Adrenal gland (tissue), 12 donors: ENCODE data around the gene RALGAPB. TPM values are rescaled to one million over a fixed set of nuclear protein-coding genes. Genes with fewer than 3 reads are reported as not detected.

Source experiments
- DNase-seq, 7 donors: peaks; one replicate each; pipeline ENCODE4 v3.0.0-alpha.2; 2019 to 2020
- H3K27ac ChIP-seq, 5 donors: fragments of 200-600 bp; sonication (generic) in 4 of 5; 1 replicate in 3 of 5; 2 replicates in 2 of 5; pipeline versions ENCODE4 v1.5.1 to v1.8.0; 2016 to 2020; ENCODE audit warnings: mild to moderate bottlenecking in 1 of 5
- H3K27me3 ChIP-seq: fragments of 200-600 bp; 2 replicates; pipeline ENCODE4 v1.8.0; 2021
- H3K36me3 ChIP-seq, 2 donors: fragments of 200-600 bp; replicated peaks in 1 of 2; 1 replicate in 1 of 2; 2 replicates in 1 of 2; pipeline versions ENCODE4 v1.5.1 to v1.8.0; 2018 to 2022
- H3K4me1 ChIP-seq, 2 donors: fragments of 200-600 bp; replicated peaks in 1 of 2; 1 replicate in 1 of 2; 2 replicates in 1 of 2; pipeline versions ENCODE4 v1.5.1 to v1.8.0; 2018 to 2021
- H3K4me3 ChIP-seq, 4 donors: fragments of 200-600 bp; sonication (generic) in 3 of 4; one replicate each; pipeline ENCODE4 v1.5.1; 2016 to 2018
- H3K9me3 ChIP-seq, 3 donors: fragments of 200-600 bp; sonication (generic) in 1 of 3; replicated peaks in 1 of 3; 1 replicate in 2 of 3; 2 replicates in 1 of 3; pipeline versions ENCODE4 v1.5.1 to v1.8.0; 2016 to 2021
- CTCF ChIP-seq, 6 experiments: fragments of 450-650 bp in 4 of 6; fragments of 200-600 bp in 2 of 6; sonication (generic) in 1 of 6; IDR thresholded peaks; 1 replicate in 5 of 6; 2 replicates in 1 of 6; pipeline versions ENCODE4 v1.5.1 to v1.8.0; 2016 to 2021; ENCODE audit warnings: antibody characterized with exemption in 6 of 6, mild to moderate bottlenecking in 2 of 6, moderate library complexity in 1 of 6
- POLR2A ChIP-seq, 2 donors: fragments of 450-650 bp; IDR thresholded peaks; one replicate each; pipeline ENCODE4 v1.6.1; 2017; ENCODE audit warnings: antibody characterized with exemption in 2 of 2, mild to moderate bottlenecking in 2 of 2, moderate library complexity in 1 of 2
- WGBS, 4 donors: extraction: QIAGEN DNeasy Blood & Tissue Kit in 2 of 4; methylation state at CpG; one replicate each; pipeline versions ENCODE4 v1.1.5 to v1.1.7; 2013 to 2017; 5-methylcytosine and 5-hydroxymethylcytosine counted together
- intact Hi-C, 2 donors: fragments of 100-400 bp; cut with DNase I; formaldehyde crosslinking; loops; one replicate each; pipeline versions ENCODE4 v1.14.1 to v1.15.0; 2022 to 2023
- polyA plus RNA-seq, 3 donors: library from polyadenylated mRNA; stranded (reverse); fragments of 200-250 nt in 2 of 3; fragments of 350-450 nt in 1 of 3; fragmentation: Illumina TruSeq in 1 of 3; extraction: RNeasy Lipid Tissue Mini Kit (QIAGEN cat#74804) in 1 of 3; gene quantifications; one replicate each; pipeline ENCODE4 v1.2.3, GENCODE V29; 2013 to 2014
- total RNA-seq, 9 donors: library from RNA; depleted of rRNA in 4 of 9; stranded (reverse); fragments of >200 nt in 4 of 9; fragments of 120-200 nt in 1 of 9; fragmentation: NEBNext Ultra II Directional in 1 of 9; extraction: Animal tissue kit (Norgen Biotek cat#: 25700) in 1 of 9; gene quantifications; one replicate each; pipeline versions ENCODE4 v1.1.0 to v1.2.4, GENCODE V29; 2013 to 2023
- donor health status: healthy with polysubstance abuse.
- donor health status: Bipolar disorder and iron deficiency.
- donor health status: DM: yes; HTN: yes; CAD: no.
- donor health status: DM: no; HTN: no; CAD: no.
- donor health status: DM: no; HTN: no; CAD: no.
- donor health status: DM: yes; HTN: yes; CAD: no.

The RALGAPB gene
- total and polyA plus RNA-seq, 12 donors: 11.7 to 44.7 (median 31.7) TPM

- H3K4me3 ChIP-seq: no peak overlapping the region
- TF ChIP-seq POLR2A (IDR thresholded peaks at IDR 0.05): no peak
- no peak for TF ChIP-seq CTCF (IDR thresholded peaks at IDR 0.05)
- no peaks in the 10 kb centered on the region for H3K9me3 ChIP-seq
- 70 to 86% (median 77%) methylated on average over 3 to 4 of the region's 4 CpGs for WGBS, 4 donors
- DNase-seq: no peak
- H3K27me3 ChIP-seq: no peaks in the 10 kb centered on the region
- no peak overlapping the region for H3K27ac ChIP-seq
- H3K36me3 ChIP-seq: peaks cover 0 to 19% of the 10 kb centered on the region in 2 donors
- intact Hi-C loops: no loop called here
- H3K4me1 ChIP-seq: no peaks in the 10 kb centered on the region
Measured at GRCh38 chr20:38579921-38580320, 107.3 kb downstream of the RALGAPB start.

GRCh38 chr20:38581013-38581412, 108.4 kb downstream of the RALGAPB start, which contains the start of gene ADIG:
ADIG (plus strand) TSS chr20:38581197; CDS start chr20:38581251, 54 bp downstream.
- Histone ChIP-seq H3K36me3 (peaks cover 0 to 8% of the 10 kb centered on the region in 2 donors), H3K9me3 (no peaks in the 10 kb centered on the region), H3K4me1 (no peaks in the 10 kb centered on the region), H3K27me3 (no peaks in the 10 kb centered on the region), H3K4me3 (no peak within 1 kb of the TSS), H3K27ac (no peak within 1 kb of the TSS)
- no peak for DNase-seq
- WGBS, 4 donors: 63 to 72% (median 68%) methylated on average over 5 of the region's 5 CpGs
- TF ChIP-seq CTCF (IDR thresholded peaks at IDR 0.05) (no peak), POLR2A (IDR thresholded peaks at IDR 0.05) (no peak)
- intact Hi-C loops: no loop called here

GRCh38 chr20:38581830-38582358, 109.3 kb downstream of the RALGAPB start:
- no peaks in the 10 kb centered on the region for H3K36me3 ChIP-seq
- no peak overlapping the region for H3K27ac ChIP-seq
- no peaks in the 10 kb centered on the region for H3K9me3 ChIP-seq
- H3K4me1 ChIP-seq: no peaks in the 10 kb centered on the region
- TF ChIP-seq CTCF (IDR thresholded peaks at IDR 0.05) (no peak), POLR2A (IDR thresholded peaks at IDR 0.05) (no peak)
- WGBS, 4 donors: 43 to 77% (median 58%) methylated on average over 2 to 4 of the region's 4 CpGs
- intact Hi-C loops: no loop called here
- H3K27me3 ChIP-seq: no peaks in the 10 kb centered on the region
- no peak for DNase-seq
- H3K4me3 ChIP-seq: no peak overlapping the region

DNA sequence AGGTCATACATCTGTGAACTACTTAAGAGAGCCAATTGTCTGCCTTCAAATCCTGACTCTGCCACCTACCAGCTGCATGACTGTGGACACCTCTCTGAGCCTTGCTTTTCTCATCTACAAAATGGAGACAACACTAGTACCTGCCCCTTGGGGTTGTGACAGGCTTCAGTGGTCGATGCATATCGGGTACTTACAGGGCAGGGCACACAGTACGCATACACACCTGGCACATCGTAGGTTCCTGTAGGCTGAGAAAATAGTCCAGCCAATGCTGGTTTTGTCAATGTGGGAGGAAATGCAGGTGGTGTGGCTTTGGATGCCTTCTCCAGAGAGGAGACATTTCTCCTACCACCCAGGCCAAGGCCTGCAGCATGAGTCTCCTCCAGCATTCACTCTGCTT, 110.7 kb downstream of the RALGAPB start:
- TF ChIP-seq CTCF (IDR thresholded peaks at IDR 0.05): no peak
- TF ChIP-seq POLR2A (IDR thresholded peaks at IDR 0.05): no peak
- H3K4me3 ChIP-seq: no peak overlapping the region
- H3K27me3 ChIP-seq: no peaks in the 10 kb centered on the region
- no peaks in the 10 kb centered on the region for H3K4me1 ChIP-seq
- DNase-seq: no peak
- intact Hi-C loops: no loop called here
- WGBS, 4 donors: 73 to 93% (median 88%) methylated on average over 3 to 4 of the region's 4 CpGs
- H3K9me3 ChIP-seq: no peaks in the 10 kb centered on the region
- H3K27ac ChIP-seq: no peak overlapping the region
- H3K36me3 ChIP-seq: no peaks in the 10 kb centered on the region
